Endothelial cell of hepatic sinusoid (primary cell): ENCODE measurements around the gene RDH5.

Experiments
- in situ Hi-C: cut with HindIII; loops from 2 replicates; pipeline ENCODE4 v1.10.0; 2017; ENCODE audit warnings: low sequenced_read_pairs

The RDH5 gene

GRCh38 chr12:55744340-55745030 lies 24.3 kb downstream of the RDH5 start:
- in situ Hi-C loops, result no loop called here

GRCh38 chr12:55745361-55746173 lies 25.4 kb downstream of the RDH5 start:
- in situ Hi-C loops, result no loop called here

- in situ Hi-C loops, result no loop called here
These were observed 26.1 kb downstream of the RDH5 start for GRCh38 chr12:55746174-55746912.

GRCh38 chr12:55746913-55747231 lies 26.7 kb downstream of the RDH5 start:
- in situ Hi-C loops, result no loop called here

DNA sequence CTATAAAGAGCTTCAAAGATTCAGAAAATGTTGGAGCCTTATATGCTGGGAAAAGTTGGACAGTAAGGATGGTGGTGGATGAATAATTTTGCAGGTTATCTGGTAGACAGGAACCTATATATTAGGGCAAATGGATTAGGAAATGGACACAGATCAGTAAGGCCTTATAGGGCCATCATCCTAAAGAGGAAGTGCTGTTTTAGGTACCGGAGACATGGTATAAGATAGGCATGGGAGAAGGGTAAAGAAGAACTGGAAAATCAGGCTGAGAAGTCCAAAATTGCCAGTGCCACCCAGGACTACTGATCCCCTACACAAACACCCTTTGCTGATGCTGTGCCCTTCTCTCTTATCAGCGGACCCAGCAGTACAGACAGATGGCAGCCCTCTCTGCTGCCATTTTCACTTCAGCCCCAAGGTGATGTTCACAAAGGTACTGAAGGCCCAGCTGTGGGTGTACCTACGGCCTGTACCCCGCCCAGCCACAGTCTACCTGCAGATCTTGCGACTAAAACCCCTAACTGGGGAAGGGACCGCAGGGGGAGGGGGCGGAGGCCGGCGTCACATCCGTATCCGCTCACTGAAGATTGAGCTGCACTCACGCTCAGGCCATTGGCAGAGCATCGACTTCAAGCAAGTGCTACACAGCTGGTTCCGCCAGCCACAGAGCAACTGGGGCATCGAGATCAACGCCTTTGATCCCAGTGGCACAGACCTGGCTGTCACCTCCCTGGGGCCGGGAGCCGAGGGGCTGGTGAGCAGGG lies 28.2 kb downstream of the RDH5 start:
- in situ Hi-C loops, result no loop called here

DNA sequence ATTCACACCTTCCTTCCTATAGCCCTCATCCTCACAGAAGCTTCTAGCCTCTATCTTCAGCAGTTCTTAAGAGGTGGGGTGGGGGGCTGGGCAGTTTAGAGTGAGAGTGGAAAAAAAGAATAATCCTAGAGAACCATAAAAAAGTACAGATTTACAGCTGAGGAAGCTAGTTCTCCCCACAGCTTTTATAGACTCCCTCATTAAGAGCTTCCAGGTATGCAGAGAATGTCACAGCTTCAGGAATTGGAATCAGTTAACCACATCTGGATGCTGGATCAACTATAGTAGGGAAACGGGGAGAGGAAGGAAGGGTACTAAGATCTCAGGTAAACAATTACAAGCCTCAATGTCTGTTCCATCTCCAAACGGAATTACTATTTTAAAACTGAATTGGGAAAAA lies 35.1 kb downstream of the RDH5 start:
- in situ Hi-C loops, result loop anchor here (5.0 to 10.0 kb wide), 2 partner anchors 42 to 200 kb away; no protein-coding TSS in a partner anchor

GRCh38 chr12:55757701-55758100 lies 37.5 kb downstream of the RDH5 start:
- in situ Hi-C loops, result loop anchor here (5.0 to 10.0 kb wide), 2 partner anchors 40 to 197 kb away; no protein-coding TSS in a partner anchor

GRCh38 chr12:55758575-55758974 lies 38.4 kb downstream of the RDH5 start:
- in situ Hi-C loops, result loop anchor here (5.0 to 10.0 kb wide), 2 partner anchors 39 to 196 kb away; no protein-coding TSS in a partner anchor

- in situ Hi-C loops, result no loop called here
These were observed 40.5 kb downstream of the RDH5 start for GRCh38 chr12:55760663-55761062.

DNA sequence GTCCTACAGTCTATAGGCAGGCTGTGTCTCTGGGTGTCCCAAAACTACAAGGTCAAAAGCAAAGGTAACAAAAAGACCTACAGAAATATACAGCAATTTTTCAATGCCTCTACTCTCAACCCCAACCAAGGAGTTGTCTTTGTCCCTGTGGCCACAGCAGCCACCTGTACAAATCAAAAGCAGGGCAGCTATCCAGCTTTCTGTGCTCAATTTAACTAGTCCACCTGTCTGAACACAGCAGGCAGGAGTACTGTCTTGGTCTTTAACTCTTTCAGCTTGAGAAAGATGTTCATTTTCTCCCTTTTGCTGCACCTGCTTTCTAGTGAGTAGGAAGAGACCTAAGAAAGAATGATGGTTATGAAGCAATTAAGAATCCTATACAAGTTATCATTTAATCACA lies 42.5 kb downstream of the RDH5 start:
- in situ Hi-C loops, result no loop called here

DNA sequence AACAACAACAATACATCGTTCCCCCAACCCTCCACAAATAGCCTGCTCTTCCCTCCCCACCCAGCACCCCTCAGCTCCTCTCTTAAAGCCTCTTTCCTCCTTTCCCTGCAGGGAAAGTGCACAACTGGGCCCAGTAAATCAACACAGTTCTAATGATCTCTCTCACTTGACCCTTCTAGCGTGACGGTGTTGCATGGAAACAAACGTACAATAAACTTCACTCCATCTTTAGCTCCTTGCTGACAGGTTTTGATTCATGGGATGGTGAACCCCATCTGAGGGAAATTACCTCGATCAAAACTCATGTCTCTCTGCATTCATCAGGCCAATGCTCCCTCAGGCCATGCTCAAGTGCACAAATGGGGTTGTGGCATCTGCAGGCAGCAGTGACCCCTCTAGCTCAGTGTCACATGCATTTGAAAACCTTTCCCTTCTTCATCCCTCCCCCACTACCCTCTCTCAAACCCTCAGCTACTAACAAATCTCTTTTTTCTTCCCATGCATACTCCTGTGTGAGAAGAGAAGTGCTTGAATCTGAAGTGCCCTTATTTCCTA lies 45.6 kb downstream of the RDH5 start:
- in situ Hi-C loops, result no loop called here

DNA sequence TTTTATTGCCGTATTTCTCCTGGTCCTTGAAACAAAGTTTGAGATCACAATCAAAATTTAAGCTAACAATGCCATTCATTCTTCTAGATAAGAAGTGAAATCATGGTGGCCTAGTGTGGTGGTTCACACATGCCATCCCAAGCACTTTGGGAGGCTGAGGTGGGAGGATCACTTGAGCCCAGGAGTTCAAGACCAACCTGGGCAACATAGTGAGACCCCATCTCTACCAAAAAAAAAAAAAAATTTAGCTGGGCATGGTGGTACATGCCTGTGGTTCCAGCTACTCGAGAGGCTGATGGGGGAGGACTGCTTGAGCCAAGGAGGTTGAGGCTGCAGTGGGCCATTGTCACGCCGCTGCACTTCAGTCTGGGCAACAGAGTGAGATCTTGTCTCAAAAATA lies 47.0 kb downstream of the RDH5 start:
- in situ Hi-C loops, result no loop called here

DNA sequence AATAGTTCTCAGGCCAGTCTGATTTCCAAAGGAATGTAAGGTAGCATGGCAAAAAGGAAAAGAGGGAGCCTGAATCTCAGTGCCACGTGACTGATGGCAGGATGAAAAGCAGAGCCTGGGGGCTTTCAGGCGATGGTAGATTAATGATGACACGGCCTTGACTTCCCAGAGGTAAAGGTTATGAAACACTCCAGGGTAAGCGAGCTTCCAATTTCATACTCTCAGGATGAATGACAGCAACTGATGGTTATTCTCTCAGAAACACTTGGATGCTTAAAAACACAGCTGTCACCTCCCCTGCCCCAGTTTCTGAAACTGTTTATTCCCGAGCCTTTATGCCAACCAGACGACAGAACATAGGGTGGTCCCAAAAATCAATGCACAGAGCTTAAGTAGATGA lies 51.5 kb downstream of the RDH5 start:
- in situ Hi-C loops, result no loop called here
